Lung microvascular endothelial cell (primary cell): Measurements from ENCODE around the gene SLC7A9. TPM values are rescaled to one million over a fixed set of nuclear protein-coding genes. Genes with fewer than 3 reads are reported as not detected.
"Not testable (repeated sequence)": the region's sequence is repeated elsewhere in the genome, so short reads cannot be mapped to it uniquely, and the experiment has no call there.

Experiments
- DNase-seq, 2 donors: peaks; one replicate each; pipeline versions ENCODE4 v3.0.0 to v3.0.0-alpha.2; 2010; ENCODE audit warnings: low read depth in 2 of 2
- total RNA-seq: library from RNA; depleted of rRNA; stranded (reverse); fragments of >200 nt; gene quantifications from 2 replicates; pipeline ENCODE4 v1.2.1, GENCODE V29; 2014

Gene SLC7A9
- total RNA-seq, 1 donor from 2014 or later: 0.20 TPM

- DNase-seq: no peak
Observed at GRCh38 chr19:32864318-32865007, 5.1 kb downstream of the SLC7A9 start.

- DNase-seq: no peak
Observed at GRCh38 chr19:32863841-32864240, 5.7 kb downstream of the SLC7A9 start.

GRCh38 chr19:32863301-32863700 lies 6.3 kb downstream of the SLC7A9 start:
- DNase-seq: no peak

GRCh38 chr19:32862741-32863140 lies 6.8 kb downstream of the SLC7A9 start:
- DNase-seq: no peak

GRCh38 chr19:32862173-32862572 lies 7.4 kb downstream of the SLC7A9 start:
- DNase-seq: no peak

GRCh38 chr19:32861596-32861995 lies 8.0 kb downstream of the SLC7A9 start:
- DNase-seq: no peak

DNA sequence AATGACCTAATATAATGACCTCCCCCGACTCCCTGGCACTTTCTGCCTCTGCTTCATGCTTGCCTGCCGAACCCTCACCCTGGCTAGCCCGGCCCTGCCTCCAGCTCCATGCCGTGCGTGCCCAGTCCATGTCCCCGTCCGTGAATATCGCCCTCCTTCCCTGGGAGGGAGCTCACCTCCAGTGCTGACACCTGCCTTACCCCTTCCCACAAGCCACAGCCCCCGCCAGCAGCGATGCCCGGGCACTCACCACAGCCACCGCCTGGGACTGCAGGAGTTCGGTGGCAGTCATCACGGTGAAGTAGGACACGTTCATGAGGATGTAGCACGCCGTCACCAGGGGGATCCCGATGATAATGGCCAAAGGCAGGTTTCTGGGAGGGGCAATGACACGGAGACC lies 10.0 kb downstream of the SLC7A9 start:
- DNase-seq: no peak

DNA sequence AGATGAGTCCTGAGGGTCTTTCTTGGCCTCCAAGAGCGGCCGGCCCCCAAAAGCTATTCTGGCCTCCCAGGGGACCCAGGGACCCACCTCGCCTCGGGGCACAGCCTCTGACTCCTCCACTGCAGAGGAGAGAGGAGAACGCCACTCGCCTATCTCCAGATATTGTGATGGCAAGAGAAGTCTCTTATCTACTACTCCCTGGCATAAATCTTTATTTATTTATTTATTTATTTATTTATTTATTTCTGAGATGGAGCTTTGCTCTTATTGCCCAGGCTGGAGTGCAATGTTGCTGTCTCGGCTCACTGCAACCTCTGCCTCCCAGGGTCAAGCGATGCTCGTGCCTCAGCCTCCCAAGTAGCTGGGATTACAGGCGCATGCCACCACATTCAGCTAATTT lies 11.0 kb downstream of the SLC7A9 start:
- DNase-seq: no peak

DNA sequence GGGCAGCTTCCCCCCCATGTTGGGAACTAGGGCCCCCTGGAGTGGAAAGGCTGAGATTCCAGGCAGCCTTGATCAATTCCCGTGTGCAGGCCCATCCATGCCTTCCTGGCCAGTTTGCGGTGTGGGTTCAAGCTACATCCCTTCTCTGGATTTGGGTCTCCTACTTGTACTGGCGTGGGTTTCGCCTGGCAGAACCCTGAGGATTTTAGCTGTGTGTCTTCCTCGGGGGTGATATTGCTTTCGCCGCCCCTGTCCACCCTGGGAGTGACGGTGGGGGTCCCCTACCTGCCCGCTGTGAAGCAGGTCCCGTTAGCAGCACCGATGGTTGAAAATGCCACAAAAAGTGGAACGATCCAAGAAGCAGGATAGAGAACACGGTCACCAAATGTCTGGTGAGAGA lies 11.4 kb downstream of the SLC7A9 start:
- no peak for DNase-seq

GRCh38 chr19:32857584-32857983 lies 12.0 kb downstream of the SLC7A9 start:
- no peak for DNase-seq

DNA sequence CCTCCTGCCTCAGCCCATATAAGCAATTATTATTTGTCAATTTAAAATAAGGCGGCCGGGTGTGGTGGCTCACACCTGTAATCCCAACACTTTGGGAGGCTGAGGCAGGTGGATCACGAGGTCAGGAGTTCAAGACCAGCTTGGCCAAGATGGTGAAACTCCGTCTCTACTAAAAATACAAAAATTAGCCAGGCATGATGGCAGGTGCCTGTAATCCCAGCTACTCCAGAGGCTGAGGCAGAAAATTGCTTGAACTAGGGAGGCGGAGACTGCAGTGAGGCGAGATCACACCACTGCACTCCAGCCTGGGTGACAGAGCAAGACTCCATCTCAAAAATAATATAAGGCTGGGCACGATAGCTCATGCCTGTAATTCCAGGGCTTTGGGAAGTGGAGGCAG lies 12.7 kb downstream of the SLC7A9 start:
- DNase-seq: not testable (repeated sequence)

GRCh38 chr19:32852216-32852615 lies 17.4 kb downstream of the SLC7A9 start:
- DNase-seq: no peak

GRCh38 chr19:32848035-32848434 lies 21.5 kb downstream of the SLC7A9 start:
- DNase-seq: not testable (repeated sequence)

DNA sequence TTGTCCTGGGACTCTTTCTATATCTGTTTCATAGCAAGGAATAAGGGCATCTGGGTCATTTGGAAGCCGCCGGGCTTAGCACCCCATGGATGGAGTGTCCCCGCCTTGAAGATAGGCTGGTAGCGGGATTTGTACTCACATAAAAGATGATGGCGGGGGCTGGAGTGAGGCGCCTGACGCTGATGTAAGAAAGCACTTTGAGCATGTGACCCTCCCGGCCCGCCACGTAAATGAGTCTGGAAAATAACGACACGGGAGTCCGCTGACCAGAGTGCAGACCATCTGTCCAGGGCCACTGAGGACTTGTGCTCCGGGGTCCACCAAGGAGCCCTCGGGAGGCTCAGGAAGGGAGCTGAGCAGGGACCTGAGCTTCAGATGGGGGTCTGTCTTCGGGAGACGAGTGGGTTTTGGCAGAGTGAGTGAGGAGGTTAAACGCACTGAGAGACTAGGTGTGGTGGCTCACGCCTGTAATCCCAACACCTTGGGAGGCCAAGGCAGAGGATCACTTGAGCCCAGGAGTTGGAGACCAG lies 25.8 kb downstream of the SLC7A9 start:
- no peak for DNase-seq

- no peak for DNase-seq
Observed at GRCh38 chr19:32842061-32842460, 27.5 kb downstream of the SLC7A9 start.

- no peak for DNase-seq
Observed at GRCh38 chr19:32837531-32837930, 32.0 kb downstream of the SLC7A9 start.

GRCh38 chr19:32833388-32833787 lies 36.2 kb downstream of the SLC7A9 start:
- DNase-seq: not testable (repeated sequence)

GRCh38 chr19:32832825-32833224 lies 36.7 kb downstream of the SLC7A9 start:
- not testable (repeated sequence) for DNase-seq

- not testable (repeated sequence) for DNase-seq
Observed at GRCh38 chr19:32832094-32832493, 37.5 kb downstream of the SLC7A9 start.

DNA sequence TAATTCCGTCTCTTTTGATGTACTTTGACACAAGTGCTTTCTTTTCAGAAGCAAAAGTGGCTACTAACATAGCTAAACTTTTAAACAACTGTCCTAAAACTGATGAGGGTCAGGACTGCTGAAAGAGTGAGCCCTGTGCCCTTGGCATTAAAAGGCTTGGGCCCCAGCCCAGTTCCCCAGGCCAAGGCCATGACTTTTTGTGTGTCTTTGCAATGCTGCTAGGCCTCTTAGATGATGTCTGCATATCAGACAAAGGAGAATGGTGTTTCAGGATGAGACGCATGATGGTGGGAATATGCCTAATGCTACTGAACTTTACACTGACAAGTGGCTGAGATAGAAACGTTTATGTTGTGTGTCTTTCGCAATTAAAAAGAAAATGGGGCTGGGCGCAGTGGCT lies 38.0 kb downstream of the SLC7A9 start:
- no peak for DNase-seq

DNA sequence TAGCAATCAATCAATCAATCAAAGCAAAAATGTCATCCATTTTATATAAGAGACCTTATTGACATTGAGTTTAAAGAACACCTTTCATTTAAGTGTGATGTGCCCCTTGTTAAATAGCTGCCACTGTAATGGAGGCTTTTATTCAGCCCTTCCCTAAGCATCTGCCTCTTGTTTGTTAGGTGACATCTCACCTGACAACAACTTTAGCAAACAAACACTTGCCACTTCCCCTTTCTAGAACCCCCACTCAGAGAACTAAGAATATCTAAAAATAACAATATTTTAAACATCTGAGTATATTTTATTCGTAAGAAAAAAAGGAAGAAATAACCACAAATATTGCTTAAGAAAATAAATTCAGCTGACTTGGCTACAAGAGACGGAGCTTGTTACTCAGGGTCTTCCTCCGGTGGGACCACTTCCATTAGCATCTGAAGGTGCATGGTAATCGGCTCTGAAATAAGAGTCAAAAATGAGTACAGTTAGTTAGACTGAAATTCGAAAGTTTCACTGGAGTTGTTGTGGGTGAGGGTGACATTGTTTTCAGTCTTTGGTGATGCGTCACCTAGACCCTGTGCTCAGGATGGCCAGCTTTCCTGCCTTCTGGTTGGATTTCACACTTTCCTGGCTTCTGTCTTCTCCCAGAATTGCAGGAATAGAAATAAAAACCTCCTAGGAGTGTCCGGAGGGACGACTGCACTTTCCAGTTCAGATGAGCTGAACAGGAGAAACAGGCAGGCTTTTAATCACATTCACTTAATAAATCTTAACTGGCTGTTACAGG lies 39.1 kb downstream of the SLC7A9 start:
- DNase-seq: peak in 1 of 2 donors; percentile 20

GRCh38 chr19:32829345-32829896 lies 40.1 kb downstream of the SLC7A9 start:
- DNase-seq: no peak
